GM12891 (cell line): ENCODE data around the gene IER5.

Source experiments
- POLR2A ChIP-seq: IDR thresholded peaks from 2 replicates; pipeline ENCODE4 v1.6.1; 2011; ENCODE audit warnings: low read depth, low read length, control low read depth
- POLR2AphosphoS5 ChIP-seq: IDR thresholded peaks from 2 replicates; pipeline ENCODE4 v1.6.1; 2011; ENCODE audit warnings: low read depth, low read length, control low read depth
- TAF1 ChIP-seq: IDR thresholded peaks from 2 replicates; pipeline ENCODE4 v1.6.1; 2011; ENCODE audit warnings: low read depth, low read length, control low read depth

DNA sequence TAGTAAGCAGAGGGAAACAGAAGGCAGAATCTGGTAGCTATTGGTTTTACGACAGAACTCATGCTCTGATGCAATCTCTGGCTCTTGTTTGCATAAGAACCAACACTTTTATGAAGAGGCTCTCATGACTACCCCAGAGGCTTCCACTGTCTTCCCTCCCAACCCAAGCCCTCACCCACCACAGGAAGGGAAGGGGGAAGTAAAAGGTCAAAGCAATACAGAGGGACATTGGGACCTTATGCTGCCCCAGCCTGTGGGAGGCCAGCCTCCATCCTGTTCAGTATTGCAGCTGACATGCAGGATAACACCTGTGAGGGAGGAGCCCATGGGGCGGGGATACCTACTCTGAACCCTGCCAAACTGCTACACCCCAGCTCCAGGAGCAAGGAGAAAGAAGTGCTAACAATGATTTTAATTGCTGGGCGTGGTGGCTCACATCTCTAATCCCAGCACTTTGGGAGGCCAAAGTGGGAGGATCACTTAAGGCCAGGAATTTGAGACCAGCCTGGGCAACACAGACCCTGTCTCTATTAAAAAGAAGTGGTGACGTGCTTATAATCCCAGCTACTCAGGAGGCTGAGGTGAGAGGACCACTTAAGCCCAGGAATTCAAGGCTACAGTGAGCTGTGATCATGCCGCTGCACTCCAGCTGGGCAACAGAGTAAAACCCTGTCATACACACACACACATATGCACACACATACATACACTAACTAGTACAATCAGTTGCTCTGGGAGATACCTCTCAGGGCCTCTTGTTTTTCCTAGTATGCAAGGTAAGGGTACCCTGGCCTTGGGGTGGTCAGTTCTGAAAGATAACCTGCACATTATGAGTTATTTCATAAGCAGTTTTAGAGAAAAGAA is 45.2 kb upstream of the IER5 start:
- TF ChIP-seq POLR2AphosphoS5 (no peak), POLR2A (no peak), TAF1 (no peak)
